ENCODE data around the gene IFI30.
"Not testable (repeated sequence)": the region's sequence is repeated elsewhere in the genome, so short reads cannot be mapped to it uniquely, and the experiment has no call there.

The IFI30 gene

GRCh38 chr19:18203863-18204393 lies 30.3 kb downstream of the IFI30 start, which contains the start of gene RAB3A:
Gene RAB3A, minus strand, starts transcription at chr19:18204042. Its CDS starts 1,302 bp downstream, at chr19:18202740.
- peak; percentile 96 to 100 (median 99) for DNase-seq

GRCh38 chr19:18204394-18205199 lies 31.0 kb downstream of the IFI30 start:
- peak in 5 of 6 experiments; percentile 40 to 55 (median 54) for DNase-seq

GRCh38 chr19:18205200-18205892 lies 31.7 kb downstream of the IFI30 start:
- peak in 3 of 6 experiments; percentile 33 to 41 (median 34) for DNase-seq

- DNase-seq = no peak
These were observed 32.4 kb downstream of the IFI30 start for GRCh38 chr19:18206018-18206417.

- peak in 5 of 6 experiments; percentile 22 to 60 (median 45) for DNase-seq
These were observed 34.7 kb downstream of the IFI30 start for GRCh38 chr19:18208098-18208951.

GRCh38 chr19:18209912-18210311 lies 36.3 kb downstream of the IFI30 start:
- DNase-seq = not testable (repeated sequence)

- no peak for DNase-seq
These were observed 38.1 kb downstream of the IFI30 start for GRCh38 chr19:18211683-18212082.

GRCh38 chr19:18214779-18215433 lies 41.3 kb downstream of the IFI30 start:
- no peak for DNase-seq

GRCh38 chr19:18216789-18217188 lies 43.2 kb downstream of the IFI30 start:
- DNase-seq = no peak

GRCh38 chr19:18218159-18218558 lies 44.5 kb downstream of the IFI30 start:
- no peak for DNase-seq

- no peak for DNase-seq
These were observed 45.0 kb downstream of the IFI30 start for GRCh38 chr19:18218600-18218999.

- DNase-seq = no peak
These were observed 46.5 kb downstream of the IFI30 start for GRCh38 chr19:18219911-18220631.

GRCh38 chr19:18220632-18221275 lies 47.1 kb downstream of the IFI30 start:
- DNase-seq = peak in 1 of 6 experiments; percentile 16

- DNase-seq = no peak
These were observed 48.5 kb downstream of the IFI30 start for GRCh38 chr19:18221815-18222725.

GRCh38 chr19:18223860-18224524 lies 50.4 kb downstream of the IFI30 start:
- peak in 3 of 6 experiments; percentile 9 to 17 (median 16) for DNase-seq

- DNase-seq = peak; percentile 63 to 82 (median 74)
These were observed 51.1 kb downstream of the IFI30 start for GRCh38 chr19:18224525-18225354.

GRCh38 chr19:18225355-18225701 lies 51.7 kb downstream of the IFI30 start:
- no peak for DNase-seq
